ENCODE measurements around the gene CD82.
A peak's percentile ranks its signal among the peaks of the same experiment; 100 is the strongest.

CD82 gene

DNA sequence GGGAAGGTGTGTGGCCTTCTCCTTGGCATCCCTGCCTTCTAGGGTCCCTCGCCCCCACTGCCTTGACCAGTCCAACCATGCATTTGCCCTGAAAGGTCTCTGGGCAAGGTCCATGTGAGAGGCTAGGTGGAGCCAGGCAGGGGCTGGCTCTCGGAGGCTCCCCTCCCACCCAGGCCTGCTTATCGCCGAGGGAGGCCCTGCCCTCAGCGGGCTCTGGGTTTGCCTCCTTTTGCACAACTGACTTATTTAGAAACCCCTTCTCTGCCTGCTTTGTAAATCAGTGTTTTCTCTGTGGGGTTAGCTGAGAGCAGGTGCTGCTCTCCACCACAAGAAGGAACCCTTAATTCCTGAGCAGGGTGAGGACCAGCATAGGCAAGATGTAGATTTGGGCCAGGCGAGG lies 47.7 kb downstream of the CD82 start:
- H3K36me3 ChIP-seq: peaks cover 0 to 10% (median 0%) of the 10 kb centered on the region in 11 experiments; a peak in 4 of 22 replicates

DNA sequence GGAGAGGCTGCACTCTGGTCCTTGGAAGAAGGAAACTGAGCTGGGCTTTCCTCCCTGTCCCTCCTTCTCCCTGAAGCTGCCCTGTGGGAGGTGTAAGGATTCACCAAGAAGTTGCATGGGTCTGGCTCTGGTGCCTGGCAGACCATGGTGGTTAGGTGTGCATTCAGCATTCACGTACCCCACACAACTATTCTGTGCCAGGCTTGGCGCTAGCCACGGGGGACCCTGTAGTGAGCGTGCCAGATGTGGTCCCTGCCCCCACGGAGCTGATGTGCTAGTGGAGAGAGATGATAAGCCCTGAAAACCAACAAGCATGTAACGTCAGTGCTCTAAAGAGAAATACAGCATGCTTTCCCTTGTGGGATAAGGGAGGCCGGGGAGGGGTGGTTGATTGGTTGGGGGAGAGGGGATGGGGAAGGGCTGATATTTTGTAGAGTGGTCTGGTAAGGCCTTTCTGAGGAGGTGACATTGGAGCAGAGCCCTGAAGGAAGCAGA lies 48.9 kb downstream of the CD82 start:
- H3K4me3 ChIP-seq: no peak overlapping the region
- H4K20me1 ChIP-seq: peaks cover 0 to 20% (median 1%) of the 10 kb centered on the region in 11 experiments; a peak in 7 of 22 replicates
- no peak overlapping the region for H3K9ac ChIP-seq
- no peak for TF ChIP-seq Cebpa-rat (IDR thresholded peaks at IDR 0.05)
- H3K9me3 ChIP-seq (replicated peaks in 1 of 11): no peaks in the 10 kb centered on the region
- peaks cover 51 to 81% (median 76%) of the 10 kb centered on the region in 10 experiments for H3K4me1 ChIP-seq
- H3K36me3 ChIP-seq: peaks cover 0 to 13% (median 0%) of the 10 kb centered on the region in 11 experiments; a peak in 5 of 22 replicates
- H3K27ac ChIP-seq: peak overlapping the region in 2 of 11 experiments; percentile 0 to 75; a peak in 2 of 22 replicates
- no peaks in the 10 kb centered on the region for H3K27me3 ChIP-seq
- peak overlapping the region; percentile 7 to 95 (median 86); a peak in 19 of 22 replicates for H3K4me2 ChIP-seq

More for the DNA sequence above, 47.7 kb downstream of the CD82 start:
- Histone ChIP-seq H3K27me3 (no peaks in the 10 kb centered on the region), H3K4me1 (peaks cover 62 to 93% (median 88%) of the 10 kb centered on the region in 10 experiments), H3K9me3 (replicated peaks in 1 of 11) (no peaks in the 10 kb centered on the region), H4K20me1 (peaks cover 0 to 20% (median 6%) of the 10 kb centered on the region in 11 experiments; a peak in 6 of 22 replicates), H3K4me3 (no peak overlapping the region), H3K27ac (peak overlapping the region in 4 of 11 experiments; percentile 6 to 76 (median 60); a peak in 4 of 22 replicates), H3K4me2 (peak overlapping the region in 10 of 11 experiments; percentile 28 to 95 (median 86); a peak in 20 of 22 replicates), H3K9ac (peak overlapping the region in 4 of 11 experiments; percentile 4 to 49 (median 25); a peak in 4 of 22 replicates)
- no peak for TF ChIP-seq Cebpa-rat (IDR thresholded peaks at IDR 0.05)

GRCh38 chr11:44615041-44615755 lies 49.7 kb downstream of the CD82 start:
- Histone ChIP-seq H3K36me3 (peaks cover 0 to 13% (median 0%) of the 10 kb centered on the region in 11 experiments; a peak in 5 of 22 replicates), H4K20me1 (peaks cover 0 to 20% (median 0%) of the 10 kb centered on the region in 11 experiments; a peak in 4 of 22 replicates), H3K4me3 (no peak overlapping the region), H3K27ac (0 out of 22 replicates have a peak overlapping the region, but pooled peaks of 1 of the 11 experiments have one; percentile 12), H3K4me1 (peaks cover 42 to 72% (median 67%) of the 10 kb centered on the region in 10 experiments), H3K9me3 (replicated peaks in 1 of 11) (no peaks in the 10 kb centered on the region), H3K4me2 (peak overlapping the region; percentile 18 to 95 (median 86); a peak in 21 of 22 replicates), H3K27me3 (no peaks in the 10 kb centered on the region), H3K9ac (0 out of 22 replicates have a peak overlapping the region, but pooled peaks of 1 of the 11 experiments have one; percentile 16)
- no peak for TF ChIP-seq Cebpa-rat (IDR thresholded peaks at IDR 0.05)

GRCh38 chr11:44615913-44616791 lies 50.7 kb downstream of the CD82 start:
- Histone ChIP-seq H3K27me3 (no peaks in the 10 kb centered on the region), H4K20me1 (peaks cover 0 to 19% (median 0%) of the 10 kb centered on the region in 11 experiments; a peak in 4 of 22 replicates), H3K4me1 (peaks cover 32 to 69% (median 62%) of the 10 kb centered on the region in 10 experiments), H3K4me3 (no peak overlapping the region), H3K4me2 (peak overlapping the region in 8 of 11 experiments; percentile 73 to 95 (median 86); a peak in 16 of 22 replicates), H3K9me3 (replicated peaks in 1 of 11) (no peaks in the 10 kb centered on the region), H3K9ac (peak overlapping the region in 3 of 11 experiments; percentile 10 to 44 (median 16); a peak in 1 of 22 replicates), H3K27ac (no peak overlapping the region), H3K36me3 (peaks cover 0 to 13% (median 0%) of the 10 kb centered on the region in 11 experiments; a peak in 5 of 22 replicates)
- no peak for TF ChIP-seq Cebpa-rat (IDR thresholded peaks at IDR 0.05)

- Histone ChIP-seq H3K4me2 (no peak overlapping the region), H4K20me1 (peaks cover 0 to 26% (median 0%) of the 10 kb centered on the region in 11 experiments; a peak in 6 of 22 replicates), H3K36me3 (peaks cover 0 to 13% (median 0%) of the 10 kb centered on the region in 11 experiments; a peak in 5 of 22 replicates), H3K27ac (no peak overlapping the region), H3K9ac (no peak overlapping the region), H3K4me3 (no peak overlapping the region), H3K9me3 (replicated peaks in 1 of 11) (no peaks in the 10 kb centered on the region), H3K4me1 (peaks cover 23 to 69% (median 62%) of the 10 kb centered on the region in 10 experiments), H3K27me3 (no peaks in the 10 kb centered on the region)
- no peak for TF ChIP-seq Cebpa-rat (IDR thresholded peaks at IDR 0.05)
Measured at GRCh38 chr11:44617671-44618461, 52.4 kb downstream of the CD82 start.

DNA sequence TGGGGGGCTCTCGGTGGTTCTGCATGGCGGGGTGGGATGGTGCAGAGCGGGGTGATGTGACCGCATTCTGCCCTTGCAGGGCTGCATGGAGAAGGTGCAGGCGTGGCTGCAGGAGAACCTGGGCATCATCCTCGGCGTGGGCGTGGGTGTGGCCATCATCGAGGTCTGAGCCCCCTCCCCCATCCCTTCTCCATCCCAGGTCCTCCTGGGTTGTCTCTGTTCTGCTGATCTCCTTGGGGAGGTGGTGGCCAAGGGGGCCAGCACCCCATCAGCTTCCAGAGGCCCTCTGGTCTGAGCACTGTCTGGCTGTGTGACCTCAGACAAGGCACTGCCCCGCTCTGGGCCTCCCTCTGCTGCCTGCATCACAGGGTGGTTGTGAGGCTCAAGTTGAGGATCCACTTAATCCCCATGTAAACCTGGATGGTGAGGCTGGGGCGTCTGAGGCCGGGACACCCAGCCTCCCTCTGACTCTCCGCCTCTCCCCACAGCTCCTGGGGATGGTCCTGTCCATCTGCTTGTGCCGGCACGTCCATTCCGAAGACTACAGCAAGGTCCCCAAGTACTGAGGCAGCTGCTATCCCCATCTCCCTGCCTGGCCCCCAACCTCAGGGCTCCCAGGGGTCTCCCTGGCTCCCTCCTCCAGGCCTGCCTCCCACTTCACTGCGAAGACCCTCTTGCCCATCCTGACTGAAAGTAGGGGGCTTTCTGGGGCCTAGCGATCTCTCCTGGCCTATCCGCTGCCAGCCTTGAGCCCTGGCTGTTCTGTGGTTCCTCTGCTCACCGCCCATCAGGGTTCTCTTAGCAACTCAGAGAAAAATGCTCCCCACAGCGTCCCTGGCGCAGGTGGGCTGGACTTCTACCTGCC lies 53.3 kb downstream of the CD82 start:
- no peak overlapping the region for H3K4me2 ChIP-seq
- no peak overlapping the region for H3K4me3 ChIP-seq
- H4K20me1 ChIP-seq: peaks cover 0 to 27% (median 0%) of the 10 kb centered on the region in 11 experiments; a peak in 6 of 22 replicates
- no peaks in the 10 kb centered on the region for H3K9me3 ChIP-seq (replicated peaks in 1 of 11)
- H3K27ac ChIP-seq: no peak overlapping the region
- peaks cover 0 to 13% (median 0%) of the 10 kb centered on the region in 11 experiments; a peak in 5 of 22 replicates for H3K36me3 ChIP-seq
- H3K9ac ChIP-seq: no peak overlapping the region
- H3K27me3 ChIP-seq: no peaks in the 10 kb centered on the region
- no peak for TF ChIP-seq Cebpa-rat (IDR thresholded peaks at IDR 0.05)
- peaks cover 23 to 69% (median 62%) of the 10 kb centered on the region in 10 experiments for H3K4me1 ChIP-seq

DNA sequence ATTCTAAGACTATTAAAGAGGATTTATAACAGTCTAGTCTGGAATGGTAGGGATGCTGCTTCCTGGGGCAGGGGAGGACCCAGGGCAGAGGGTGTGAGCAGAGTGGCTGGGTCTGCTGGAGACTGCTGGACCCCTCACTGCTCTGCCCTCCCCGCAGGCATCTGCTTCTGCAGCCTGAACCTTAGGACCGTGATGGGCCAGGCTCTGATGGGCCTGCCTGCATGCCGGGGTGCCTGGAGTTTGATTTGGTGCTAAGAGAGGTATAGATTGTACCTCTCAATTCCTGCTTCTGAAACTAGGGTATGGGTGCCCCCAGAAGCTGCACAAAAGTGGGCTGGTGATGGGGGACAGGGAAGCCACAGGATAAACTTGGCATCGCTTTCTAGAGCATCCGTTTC lies 54.9 kb downstream of the CD82 start:
- Histone ChIP-seq H3K9ac (no peak overlapping the region), H4K20me1 (peaks cover 0 to 27% (median 0%) of the 10 kb centered on the region in 11 experiments; a peak in 6 of 22 replicates), H3K36me3 (peaks cover 0 to 11% (median 0%) of the 10 kb centered on the region in 11 experiments; a peak in 5 of 22 replicates), H3K4me3 (no peak overlapping the region), H3K9me3 (replicated peaks in 1 of 11) (no peaks in the 10 kb centered on the region), H3K27ac (no peak overlapping the region), H3K4me2 (no peak overlapping the region; a peak in 1 of 22 replicates), H3K27me3 (no peaks in the 10 kb centered on the region), H3K4me1 (peaks cover 19 to 69% (median 62%) of the 10 kb centered on the region in 10 experiments)
- no peak for TF ChIP-seq Cebpa-rat (IDR thresholded peaks at IDR 0.05)

Data from BLaER1 treated with 17β-estradiol and CSF1 and Interleukin-3, amounts not matched to agents 10 nM and 100 nM (cell line).